HG03039 (cell line): ENCODE results near the gene CRYL1.
A peak's percentile ranks its signal among the peaks of the same experiment; 100 is the strongest.

Experiments used
- ATAC-seq: cut with Tn5 transposase; IDR thresholded peaks from one replicate; pipeline ENCODE4 v1.9.1; 2021; ENCODE audit warnings: mild to moderate bottlenecking, moderate library complexity; ENCODE audit not compliant: unreplicated experiment

Gene CRYL1

GRCh38 chr13:20525601-20526544 is at the start of gene CRYL1:
TSS of gene CRYL1 (minus strand) at chr13:20525857. CDS start at chr13:20525794, 63 bp downstream.
- ATAC-seq: peak; percentile 86

DNA sequence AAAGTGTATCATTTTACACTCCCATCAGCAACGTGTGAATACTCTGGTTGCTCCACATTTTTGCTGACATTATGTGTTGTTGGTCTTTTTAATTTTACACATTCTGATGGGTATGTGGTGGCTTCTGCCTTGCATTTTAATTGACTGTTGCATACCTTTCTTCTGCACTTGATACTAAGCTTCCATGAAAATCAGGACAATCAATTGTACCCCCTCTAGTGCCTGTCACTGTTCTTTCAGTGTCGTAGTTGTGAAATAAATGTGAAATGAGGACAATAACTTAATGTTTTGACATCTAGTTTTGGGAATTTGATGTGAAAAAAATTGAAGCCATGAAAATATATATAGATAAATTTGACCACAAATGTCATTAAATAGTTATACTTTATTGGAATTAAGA is 48.0 kb upstream of the CRYL1 start:
- ATAC-seq: no peak

GRCh38 chr13:20573186-20573585 is 47.5 kb upstream of the CRYL1 start:
- no peak for ATAC-seq

- ATAC-seq: no peak
Measured at GRCh38 chr13:20571676-20572075, 46.0 kb upstream of the CRYL1 start.

GRCh38 chr13:20570517-20570916 is 44.9 kb upstream of the CRYL1 start:
- ATAC-seq: no peak

DNA sequence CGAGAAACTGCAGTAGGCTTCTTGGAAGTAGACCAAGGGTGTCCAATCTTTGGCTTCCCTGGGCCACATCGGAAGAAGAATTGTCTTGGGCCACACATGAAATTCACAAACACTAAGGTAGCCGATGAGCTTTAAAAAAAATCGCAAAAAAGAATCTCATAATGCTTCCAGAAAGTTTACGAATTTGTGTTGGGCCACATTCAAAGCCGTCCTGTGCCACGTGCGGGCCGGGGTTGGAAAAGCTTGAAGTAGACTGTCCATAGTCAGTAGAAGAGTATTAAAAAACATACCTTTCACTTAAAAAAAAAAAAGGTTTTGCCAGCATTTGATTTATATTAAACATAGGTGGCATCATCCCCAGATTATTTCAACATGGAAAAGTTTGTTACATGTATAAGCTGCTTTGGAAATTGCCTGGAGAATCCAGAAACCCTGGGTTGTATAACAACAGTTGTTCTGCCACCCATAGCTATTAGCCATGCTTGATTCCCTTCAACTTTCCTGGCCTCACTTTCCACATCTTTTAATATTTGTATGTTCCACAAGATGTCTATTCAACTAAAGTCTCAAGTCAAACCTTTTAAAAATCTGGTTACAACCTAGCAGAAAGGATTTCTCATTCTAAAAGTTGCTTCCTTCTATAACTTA is 42.3 kb upstream of the CRYL1 start:
- no peak for ATAC-seq

GRCh38 chr13:20566898-20567874 is 41.5 kb upstream of the CRYL1 start, which contains the start of gene IFT88:
TSS of gene IFT88 (plus strand) at chr13:20567157. CDS start at chr13:20574386, 7,229 bp downstream.
- peak; percentile 82 for ATAC-seq

DNA sequence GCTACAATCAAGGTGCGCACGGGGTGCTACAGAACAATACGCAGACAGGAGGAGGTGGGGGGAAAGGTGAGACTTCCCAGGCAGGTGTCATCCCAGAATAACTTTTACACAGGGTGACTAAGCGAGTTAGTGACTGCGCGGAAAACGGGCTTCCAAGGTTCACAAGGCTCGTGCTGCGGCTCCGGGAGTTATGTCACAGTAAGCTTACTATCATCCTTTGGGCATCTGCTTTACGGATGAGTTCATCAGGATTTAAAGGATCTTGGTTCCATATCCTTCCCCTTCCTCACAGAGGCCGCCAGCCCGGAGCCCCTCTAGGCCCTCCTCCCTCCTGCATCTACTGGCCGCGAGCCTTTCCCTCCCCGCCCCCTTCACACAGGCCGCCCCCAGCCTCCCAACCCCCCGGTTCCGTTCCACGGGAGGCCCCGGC is 40.8 kb upstream of the CRYL1 start:
- ATAC-seq: peak; percentile 15

DNA sequence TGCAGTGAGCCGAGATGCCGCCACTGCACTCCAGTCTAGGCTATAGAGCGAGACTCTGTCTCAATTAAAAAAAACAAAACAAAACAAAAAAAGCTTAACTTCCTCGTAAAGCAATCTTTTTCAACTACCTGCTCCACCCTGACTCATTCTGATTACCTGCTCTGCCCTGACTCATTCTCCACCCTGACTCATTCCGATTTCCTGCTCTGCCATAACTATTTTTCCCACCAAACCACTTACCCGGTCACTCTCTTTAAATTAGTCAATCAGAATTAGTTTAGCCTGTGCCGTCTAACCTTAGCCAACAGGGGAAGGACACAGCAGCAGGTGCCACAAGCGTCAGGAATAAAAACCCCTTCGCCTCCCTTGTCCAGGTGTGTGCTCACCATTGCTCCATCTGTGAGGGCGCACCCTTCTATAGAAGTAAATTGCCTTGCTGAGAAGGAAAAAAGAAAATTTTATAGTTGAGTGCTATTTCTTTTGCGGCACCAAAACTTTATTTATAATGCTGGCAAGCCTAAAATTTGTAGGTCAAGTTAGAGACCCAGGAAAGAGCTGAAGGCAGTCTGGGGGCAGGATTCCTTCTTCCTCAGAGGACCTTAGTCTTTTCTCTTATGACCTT is 39.6 kb upstream of the CRYL1 start:
- no peak for ATAC-seq

- ATAC-seq: no peak
Measured at GRCh38 chr13:20561741-20562140, 36.1 kb upstream of the CRYL1 start.

GRCh38 chr13:20559659-20560356 is 34.2 kb upstream of the CRYL1 start:
- no peak for ATAC-seq

GRCh38 chr13:20558982-20559381 is 33.3 kb upstream of the CRYL1 start:
- ATAC-seq: no peak

DNA sequence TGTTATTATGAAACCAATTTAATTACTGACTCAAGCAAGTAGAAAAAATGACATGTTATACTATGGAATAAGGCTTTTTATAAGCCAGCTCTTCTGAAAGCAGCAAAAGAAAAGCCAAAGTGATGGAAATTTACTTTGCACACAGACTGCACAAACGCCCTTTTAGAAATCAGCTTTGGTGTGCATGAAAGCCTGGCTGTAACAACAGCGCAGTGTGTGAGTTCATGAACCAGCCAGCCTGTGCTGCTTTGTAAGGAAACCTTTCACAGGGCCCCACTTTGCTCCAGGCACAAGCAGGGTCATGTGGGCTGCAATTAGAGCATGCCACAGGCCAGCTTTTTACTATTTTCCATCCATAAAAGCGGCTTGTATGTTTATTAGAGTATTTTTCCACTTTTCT is 27.7 kb upstream of the CRYL1 start:
- no peak for ATAC-seq

- no peak for ATAC-seq
Measured at GRCh38 chr13:20550799-20551198, 25.1 kb upstream of the CRYL1 start.

GRCh38 chr13:20547479-20547908 is 21.8 kb upstream of the CRYL1 start:
- no peak for ATAC-seq

- ATAC-seq: no peak
Measured at GRCh38 chr13:20546556-20546955, 20.9 kb upstream of the CRYL1 start.

DNA sequence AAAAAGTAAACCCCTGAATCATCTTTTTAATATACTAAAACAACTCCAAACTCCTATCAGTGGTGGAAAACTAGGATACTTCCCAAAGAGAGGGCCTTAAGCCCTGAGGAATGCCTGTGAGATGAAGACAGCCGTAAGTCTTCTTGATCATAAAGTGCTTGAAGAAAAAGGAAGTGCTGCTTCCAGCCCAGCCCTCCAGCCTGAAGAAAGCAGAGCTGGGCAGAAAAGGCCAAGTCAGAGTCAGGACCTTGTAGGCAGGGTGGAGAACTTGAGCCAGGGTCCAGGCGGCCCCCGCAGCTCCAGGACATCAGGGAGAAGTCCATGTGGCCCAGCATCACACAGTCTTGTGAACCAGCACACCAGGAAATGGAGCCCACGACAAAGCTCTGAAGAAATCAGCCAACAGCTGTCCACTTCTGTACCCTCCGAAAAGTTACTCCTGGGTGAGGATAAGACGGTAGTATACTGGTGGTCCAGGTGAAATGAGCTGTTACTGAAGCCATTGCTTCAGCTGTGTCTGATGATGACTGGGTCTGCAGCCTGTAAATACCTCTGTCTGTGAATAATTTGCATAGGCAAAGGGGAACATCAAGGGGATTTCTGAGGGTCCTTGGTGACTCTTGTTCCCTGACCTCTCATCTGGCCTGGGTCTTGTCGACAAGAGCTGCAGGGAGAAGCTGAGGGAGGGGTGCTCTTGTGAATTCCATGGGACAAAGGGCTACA is 18.7 kb upstream of the CRYL1 start:
- ATAC-seq: no peak

DNA sequence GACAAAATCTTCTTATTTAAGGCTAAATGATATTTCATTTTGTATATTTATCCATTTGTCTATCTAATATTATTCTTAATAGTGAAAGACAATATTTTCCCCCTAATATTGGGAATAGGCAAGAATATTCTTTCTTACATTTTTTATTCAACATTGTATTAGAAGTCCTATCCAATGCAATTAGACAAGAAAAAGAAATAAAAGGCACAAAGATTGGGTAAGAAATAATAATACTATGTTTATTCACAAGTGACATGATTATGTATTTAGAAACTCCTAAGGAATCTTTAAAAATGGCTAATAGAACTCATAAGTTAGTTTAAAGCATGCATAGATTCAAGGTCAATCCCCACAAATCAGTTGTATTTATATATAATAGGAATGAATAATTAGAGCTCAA is 11.3 kb upstream of the CRYL1 start:
- no peak for ATAC-seq

DNA sequence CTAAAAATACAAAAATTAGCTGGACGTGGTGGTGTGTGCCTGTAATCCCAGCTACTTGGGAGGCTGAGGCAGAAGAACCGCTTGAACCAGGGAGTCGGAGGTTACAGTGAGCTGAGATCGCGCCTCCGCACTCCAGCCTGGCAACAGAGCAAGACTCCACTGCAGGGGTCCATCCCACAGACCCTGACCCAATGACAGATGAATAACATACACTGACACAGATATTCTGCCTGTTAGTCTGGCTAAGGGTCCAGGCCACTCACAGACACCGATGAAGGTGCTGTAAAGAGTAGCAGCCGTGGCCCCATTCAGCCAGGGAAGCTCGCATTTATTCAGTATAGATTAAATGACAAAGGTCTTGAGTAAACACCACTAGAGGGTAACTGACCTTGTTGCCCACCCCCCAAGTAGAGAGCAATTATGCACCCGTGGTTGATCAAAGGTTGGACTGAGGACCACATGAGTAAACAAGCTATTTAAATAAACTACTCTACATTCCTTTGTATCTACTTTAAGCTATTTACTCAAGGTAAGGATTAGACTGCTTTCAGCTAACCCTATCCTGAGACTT is 8.5 kb upstream of the CRYL1 start:
- no peak for ATAC-seq
